Epithelial cell of proximal tubule (primary cell): ENCODE data around the gene PDSS2. TPM values are rescaled to one million over a fixed set of nuclear protein-coding genes. Genes with fewer than 3 reads are reported as not detected.

ENCODE experiments used
- DNase-seq: peaks from one replicate; pipeline ENCODE4 v3.0.0-alpha.2; 2011; ENCODE audit warnings: low read depth
- H3K4me3 ChIP-seq: 2 replicates; pipeline ENCODE4 v1.5.1; 2011; ENCODE audit warnings: low read depth, mild to moderate bottlenecking, low read length
- CTCF ChIP-seq: conservative IDR thresholded peaks from 2 replicates; pipeline ENCODE4 v1.5.1; 2012; ENCODE audit warnings: low read depth, mild to moderate bottlenecking, low read length
- total RNA-seq: library from RNA; depleted of rRNA; stranded (reverse); fragments of >200 nt; gene quantifications from 2 replicates; pipeline ENCODE4 v1.2.3, GENCODE V29; 2015

PDSS2 gene
- total RNA-seq, 1 donor from 2014 or later: 7.4 TPM

GRCh38 chr6:107443608-107444267 lies 15.6 kb downstream of the PDSS2 start:
- TF ChIP-seq CTCF: no peak
- DNase-seq: no peak
- H3K4me3 ChIP-seq: no peak overlapping the region

GRCh38 chr6:107442938-107443607 lies 16.3 kb downstream of the PDSS2 start:
- no peak for DNase-seq
- TF ChIP-seq CTCF: no peak
- no peak overlapping the region for H3K4me3 ChIP-seq

- no peak overlapping the region for H3K4me3 ChIP-seq
- DNase-seq: no peak
- TF ChIP-seq CTCF: no peak
These were observed 17.7 kb downstream of the PDSS2 start for GRCh38 chr6:107441682-107442081.

- no peak for DNase-seq
- TF ChIP-seq CTCF: no peak
- no peak overlapping the region for H3K4me3 ChIP-seq
These were observed 18.4 kb downstream of the PDSS2 start for GRCh38 chr6:107440936-107441335.

GRCh38 chr6:107439406-107439805 lies 20.0 kb downstream of the PDSS2 start:
- H3K4me3 ChIP-seq: no peak overlapping the region
- DNase-seq: no peak
- TF ChIP-seq CTCF: no peak

GRCh38 chr6:107437691-107438090 lies 21.7 kb downstream of the PDSS2 start:
- no peak for DNase-seq
- no peak for TF ChIP-seq CTCF
- no peak overlapping the region for H3K4me3 ChIP-seq

GRCh38 chr6:107436881-107437280 lies 22.5 kb downstream of the PDSS2 start:
- no peak for TF ChIP-seq CTCF
- DNase-seq: no peak
- H3K4me3 ChIP-seq: no peak overlapping the region
